ENCODE measurements around the gene ZDHHC4. TPM values are rescaled to one million over a fixed set of nuclear protein-coding genes. Genes with fewer than 3 reads are reported as not detected.

ZDHHC4 gene
- total and polyA plus RNA-seq, 10 of the 15 experiments (the other 5 are each of a cell fraction or from before 2014, with no cell fraction given) = 30.6 to 74.3 (median 35.8) TPM

- SMC1A ChIA-PET (ENCODE audit: uncharacterized antibody, unreplicated experiment) = interaction anchor here (0.7 kb wide), 1 partner anchor 778 kb away, joined by 3 read pairs; no protein-coding TSS in a partner anchor
Measured at GRCh38 chr7:6604458-6604857, 27.2 kb downstream of the ZDHHC4 start.

GRCh38 chr7:6606866-6607583, 29.8 kb downstream of the ZDHHC4 start:
- CTCF ChIA-PET = no interaction called here
- SMC1A ChIA-PET (ENCODE audit: uncharacterized antibody, unreplicated experiment) = no interaction called here
- POLR2A ChIA-PET = no interaction called here
- no peak for TF ChIP-seq IRF5 (IDR thresholded peaks at IDR 0.05; ENCODE audit: borderline replicate concordance)
- no peak for TF ChIP-seq MEF2B (IDR thresholded peaks at IDR 0.05; ENCODE audit: partially characterized antibody, poor library complexity, severe bottlenecking)
- TF ChIP-seq ATF2 (IDR thresholded peaks at IDR 0.05; ENCODE audit: low read length) = no peak
- TF ChIP-seq CBX5 (IDR thresholded peaks at IDR 0.05; ENCODE audit: low read depth) = no peak
- no peak for TF ChIP-seq SUZ12 (IDR thresholded peaks at IDR 0.05; ENCODE audit: unreplicated experiment)
- no peak for TF ChIP-seq RAD21 (IDR thresholded peaks at IDR 0.05; ENCODE audit: insufficient read depth, low read depth, low read length)
- TF ChIP-seq USF2 (IDR thresholded peaks at IDR 0.05; ENCODE audit: borderline replicate concordance, low read depth, low read length) = no peak
- no peak for TF ChIP-seq PML (IDR thresholded peaks at IDR 0.05; ENCODE audit: low read length)
- TF ChIP-seq SREBF1 (IDR thresholded peaks at IDR 0.05; ENCODE audit: low read length) = no peak
- TF ChIP-seq PAX5 (IDR thresholded peaks at IDR 0.05; ENCODE audit: borderline replicate concordance, low read depth, low read length) = no peak
- no peak for TF ChIP-seq CREB1 (IDR thresholded peaks at IDR 0.05; ENCODE audit: low read depth)

More at GRCh38 chr7:6604458-6604857, 27.2 kb downstream of the ZDHHC4 start:
- Histone ChIP-seq H2AFZ (ENCODE audit: control insufficient read depth, low read depth, low read length) (no peak overlapping the region), H3K79me2 (ENCODE audit: control insufficient read depth, insufficient read depth, low read length) (no peaks in the 10 kb centered on the region), H3K27ac (ENCODE audit: control insufficient read depth, insufficient read depth) (no peak overlapping the region), H4K20me1 (ENCODE audit: control insufficient read depth, insufficient read depth) (no peaks in the 10 kb centered on the region), H3K9me3 (replicated peaks; ENCODE audit: control insufficient read depth, insufficient read depth, low read length) (no peaks in the 10 kb centered on the region), H3K36me3 (ENCODE audit: control insufficient read depth in 2 of 2, insufficient read depth in 2 of 2, low read length in 1 of 2) (peaks cover 7 to 12% of the 10 kb centered on the region in 2 experiments; a peak in 3 of 4 replicates), H3K4me1 (ENCODE audit: control insufficient read depth, insufficient read depth, low read length) (no peaks in the 10 kb centered on the region), H3K27me3 (replicated peaks in 1 of 2; ENCODE audit: control insufficient read depth in 2 of 2, insufficient read depth in 2 of 2, low read length in 1 of 2) (no peaks in the 10 kb centered on the region), H3K4me3 (no peak overlapping the region), H3K4me2 (ENCODE audit: control insufficient read depth, insufficient read depth) (no peak overlapping the region), H3K9ac (ENCODE audit: control insufficient read depth, insufficient read depth, low read length) (no peak overlapping the region)
- ChIA-PET POLR2A (no interaction called here), CTCF (no interaction called here), RAD21 (ENCODE audit: unreplicated experiment) (no interaction called here)
- no TSS peak for BruUV-seq (replicated peaks)
- DNase-seq (ENCODE audit: low read depth, low spot score) = no peak
- in situ Hi-C loops (cut with MboI) (no loop called here), intact Hi-C loops (cut with micrococcal nuclease; ENCODE audit: unreplicated experiment) (no loop called here)
- ATAC-seq = no peak
- no peak for TF ChIP-seq CHD1 (IDR thresholded peaks at IDR 0.05; ENCODE audit: low read depth, low read length)
- TF ChIP-seq POLR2A (IDR thresholded peaks at IDR 0.05; ENCODE audit: low read depth, low read length) = 0 out of 2 replicates have a peak, but pooled peaks have one; percentile 18
- no peak for FAIRE-seq
- 94% methylated on average over 9 of the region's 10 CpGs for WGBS (ENCODE audit: insufficient coverage, insufficient replicate concordance, low lambda C conversion rate, missing lambda C conversion rate)

More at GRCh38 chr7:6606866-6607583, 29.8 kb downstream of the ZDHHC4 start:
- DNase-seq (ENCODE audit: low read depth, low spot score) = no peak
- no peak overlapping the region for H3K27ac ChIP-seq (ENCODE audit: control insufficient read depth, insufficient read depth)
- H3K9ac ChIP-seq (ENCODE audit: control insufficient read depth, insufficient read depth, low read length) = no peak overlapping the region
- no peaks in the 10 kb centered on the region for H3K27me3 ChIP-seq (replicated peaks in 1 of 2; ENCODE audit: control insufficient read depth in 2 of 2, insufficient read depth in 2 of 2, low read length in 1 of 2)
- H3K9me3 ChIP-seq (replicated peaks; ENCODE audit: control insufficient read depth, insufficient read depth, low read length) = no peaks in the 10 kb centered on the region
- no peaks in the 10 kb centered on the region for H3K79me2 ChIP-seq (ENCODE audit: control insufficient read depth, insufficient read depth, low read length)
- no peak for FAIRE-seq
- no peaks in the 10 kb centered on the region for H4K20me1 ChIP-seq (ENCODE audit: control insufficient read depth, insufficient read depth)
- H3K4me1 ChIP-seq (ENCODE audit: control insufficient read depth, insufficient read depth, low read length) = no peaks in the 10 kb centered on the region; the same call in 1 of the 2 replicates
- no TSS peak for BruUV-seq (replicated peaks)
- H3K4me3 ChIP-seq = no peak overlapping the region
- in situ Hi-C loops (cut with MboI) (no loop called here), intact Hi-C loops (cut with micrococcal nuclease; ENCODE audit: unreplicated experiment) (no loop called here)
- no peak overlapping the region for H2AFZ ChIP-seq (ENCODE audit: control insufficient read depth, low read depth, low read length)
- ATAC-seq = no peak
- RAD21 ChIA-PET (ENCODE audit: unreplicated experiment) = no interaction called here
- H3K4me2 ChIP-seq (ENCODE audit: control insufficient read depth, insufficient read depth) = no peak overlapping the region
- WGBS (ENCODE audit: insufficient coverage, insufficient replicate concordance, low lambda C conversion rate, missing lambda C conversion rate) = 91% methylated on average over 28 of the region's 36 CpGs
- peaks cover 5 to 9% of the 10 kb centered on the region in 2 experiments; a peak in 3 of 4 replicates for H3K36me3 ChIP-seq (ENCODE audit: control insufficient read depth in 2 of 2, insufficient read depth in 2 of 2, low read length in 1 of 2)
